AG04450 (cell line): Measurements from ENCODE around the gene RANBP9. TPM values are rescaled to one million over a fixed set of nuclear protein-coding genes. Genes with fewer than 3 reads are reported as not detected.

ENCODE experiments used
- CTCF ChIA-PET: fragments of 300-600, 350-600 bp; formaldehyde crosslinking; extraction: SDS; loops from one replicate; lab custom pipeline; 2022; ENCODE audit warnings: antibody characterized with exemption, inconsistent platforms; lab: Charles Lee
- POLR2A ChIA-PET: fragments of 350-600 bp; formaldehyde crosslinking; extraction: SDS; loops from one replicate; lab custom pipeline; 2021; ENCODE audit warnings: antibody characterized with exemption, inconsistent platforms; lab: Yijun Ruan, JAX
- DNase-seq: peaks from one replicate; pipeline ENCODE4 v3.0.0-alpha.2; 2011; ENCODE audit warnings: low read depth, low spot score
- H3K27ac ChIP-seq: one replicate; pipeline ENCODE4 v1.5.1; 2012; ENCODE audit warnings: low read depth, low read length, control low read depth
- H3K27me3 ChIP-seq: one replicate; pipeline ENCODE4 v1.6.0; 2012; ENCODE audit warnings: low read length; ENCODE audit not compliant: control insufficient read depth, insufficient read depth
- H3K4me3 ChIP-seq: 2 replicates; pipeline ENCODE4 v1.5.1; 2011; ENCODE audit warnings: mild to moderate bottlenecking, low read depth, low read length, control low read depth
- H3K9me3 ChIP-seq: 2 replicates; pipeline ENCODE4 v1.5.1; 2012; ENCODE audit warnings: low read length; ENCODE audit not compliant: control insufficient read depth, insufficient read depth
- CTCF ChIP-seq: IDR thresholded peaks from 2 replicates; pipeline ENCODE4 v1.5.1; 2011; ENCODE audit warnings: low read depth, low read length, control low read depth, inconsistent platforms
- polyA plus RNA-seq: library from polyadenylated mRNA; depleted of rRNA; stranded (reverse); fragments of >200 nt; gene quantifications from 2 replicates; pipeline ENCODE4 v1.2.3, GENCODE V29; 2011

RANBP9 gene
- polyA plus RNA-seq, 1 experiment: 37.7 TPM

GRCh38 chr6:13678255-13678983, 33.2 kb downstream of the RANBP9 start:
- Histone ChIP-seq H3K9me3 (peaks cover 4% of the 10 kb centered on the region; the same call in 1 of the 2 replicates), H3K27me3 (no peaks in the 10 kb centered on the region), H3K27ac (no peak overlapping the region), H3K4me3 (no peak overlapping the region)
- CTCF ChIA-PET: interaction anchor here (0.8 kb wide), 1 partner anchor 116 kb away, joined by 6 read pairs; no protein-coding TSS in a partner anchor
- POLR2A ChIA-PET: no interaction called here
- TF ChIP-seq CTCF: no peak
- DNase-seq: no peak

GRCh38 chr6:13677878-13678254, 33.8 kb downstream of the RANBP9 start:
- DNase-seq: no peak
- peaks cover 4% of the 10 kb centered on the region; the same call in 1 of the 2 replicates for H3K9me3 ChIP-seq
- H3K27ac ChIP-seq: no peak overlapping the region
- no peak overlapping the region for H3K4me3 ChIP-seq
- POLR2A ChIA-PET: no interaction called here
- no peaks in the 10 kb centered on the region for H3K27me3 ChIP-seq
- CTCF ChIA-PET: no interaction called here
- no peak for TF ChIP-seq CTCF

GRCh38 chr6:13676551-13677156, 35.0 kb downstream of the RANBP9 start:
- no peak overlapping the region for H3K27ac ChIP-seq
- TF ChIP-seq CTCF: no peak
- no peaks in the 10 kb centered on the region for H3K27me3 ChIP-seq
- no peak overlapping the region for H3K4me3 ChIP-seq
- peaks cover 4% of the 10 kb centered on the region; the same call in 1 of the 2 replicates for H3K9me3 ChIP-seq
- ChIA-PET POLR2A (no interaction called here), CTCF (no interaction called here)
- DNase-seq: no peak

GRCh38 chr6:13674533-13675190, 37.0 kb downstream of the RANBP9 start:
- Histone ChIP-seq H3K4me3 (no peak overlapping the region), H3K27me3 (no peaks in the 10 kb centered on the region), H3K9me3 (peaks cover 4% of the 10 kb centered on the region), H3K27ac (no peak overlapping the region)
- TF ChIP-seq CTCF: no peak
- no peak for DNase-seq
- ChIA-PET POLR2A (no interaction called here), CTCF (no interaction called here)
